GM21367 (cell line): Measurements from ENCODE around the gene GUCD1.

Source experiments
- ATAC-seq: cut with Tn5 transposase; IDR thresholded peaks from one replicate; pipeline ENCODE4 v1.9.1; 2021; ENCODE audit not compliant: unreplicated experiment

Gene GUCD1

GRCh38 chr22:24504956-24505736, 49.8 kb downstream of the GUCD1 start:
- ATAC-seq: no peak

GRCh38 chr22:24504540-24504939, 50.4 kb downstream of the GUCD1 start:
- no peak for ATAC-seq

DNA sequence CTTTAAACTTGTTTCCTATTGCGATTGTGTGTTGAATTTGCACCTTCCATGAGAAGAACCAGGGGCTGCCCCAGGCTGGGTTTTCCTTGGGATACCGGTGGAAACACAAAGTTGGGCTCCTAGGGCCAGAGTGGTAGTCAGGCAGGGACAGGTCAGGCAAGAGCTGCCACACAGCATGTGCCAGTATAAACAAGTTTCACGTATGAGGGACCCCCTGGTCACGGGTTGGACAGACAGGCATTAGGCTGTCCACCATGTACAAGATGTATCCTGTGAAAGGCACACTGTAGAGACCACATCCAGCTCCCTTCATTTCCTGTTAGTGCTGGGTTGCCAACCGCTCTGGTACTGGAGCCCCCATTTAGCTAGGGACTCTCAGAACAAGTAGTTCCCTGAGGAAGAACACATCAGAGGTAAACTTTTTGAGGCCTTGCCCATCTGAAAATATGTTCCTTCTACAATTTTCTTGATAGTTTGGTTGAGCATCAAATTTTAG, 51.0 kb downstream of the GUCD1 start:
- ATAC-seq: no peak

GRCh38 chr22:24503137-24503842, 51.6 kb downstream of the GUCD1 start:
- no peak for ATAC-seq

- ATAC-seq: no peak
Observed at GRCh38 chr22:24502541-24502940, 52.4 kb downstream of the GUCD1 start.

DNA sequence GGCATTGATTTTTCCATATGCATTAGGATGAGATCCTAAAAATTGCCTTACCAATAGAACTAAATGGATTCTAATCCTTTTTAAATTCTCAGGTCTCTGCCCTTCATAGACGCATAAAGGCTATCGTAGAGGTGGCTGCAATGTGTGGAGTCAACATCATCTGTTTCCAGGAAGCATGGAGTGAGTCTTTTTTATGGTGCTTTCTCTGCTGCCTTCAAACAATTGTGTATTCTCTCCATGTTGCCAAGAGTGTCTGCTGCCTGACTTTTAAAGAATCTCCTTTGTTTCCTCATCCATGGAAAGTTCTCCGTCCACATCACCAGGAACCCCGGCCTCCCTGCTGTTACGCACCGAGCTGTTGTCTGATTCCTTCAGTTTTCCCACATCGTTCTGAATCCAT, 52.9 kb downstream of the GUCD1 start:
- ATAC-seq: no peak

GRCh38 chr22:24501301-24502005, 53.5 kb downstream of the GUCD1 start:
- no peak for ATAC-seq

GRCh38 chr22:24500277-24500820, 54.6 kb downstream of the GUCD1 start:
- no peak for ATAC-seq

DNA sequence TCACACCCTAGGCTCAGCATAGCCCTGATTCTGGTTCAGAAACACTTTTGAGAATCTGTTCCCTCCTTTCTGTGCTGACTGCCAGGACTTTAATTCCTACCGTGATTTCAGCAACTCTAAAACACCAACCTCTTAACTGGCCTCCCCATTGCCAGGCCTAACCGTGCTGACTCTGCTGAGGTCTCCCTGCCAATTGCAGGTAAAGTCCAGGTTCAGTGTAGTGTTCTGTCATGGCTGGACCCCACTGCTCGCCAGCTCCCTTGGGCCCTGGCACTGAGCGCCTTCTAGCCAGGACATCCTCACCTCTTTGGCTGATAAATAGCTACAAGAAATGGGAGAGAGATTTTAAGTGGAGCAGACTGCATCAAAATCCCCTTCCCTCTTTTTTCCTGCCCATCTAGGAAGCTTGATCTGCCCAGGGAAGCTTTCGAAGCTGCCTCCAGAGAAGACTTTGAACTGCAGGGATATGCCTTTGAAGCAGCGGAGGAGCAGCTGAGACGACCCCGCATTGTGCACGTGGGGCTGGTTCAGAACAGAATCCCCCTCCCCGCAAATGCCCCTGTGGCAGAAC, 55.1 kb downstream of the GUCD1 start:
- ATAC-seq: no peak

DNA sequence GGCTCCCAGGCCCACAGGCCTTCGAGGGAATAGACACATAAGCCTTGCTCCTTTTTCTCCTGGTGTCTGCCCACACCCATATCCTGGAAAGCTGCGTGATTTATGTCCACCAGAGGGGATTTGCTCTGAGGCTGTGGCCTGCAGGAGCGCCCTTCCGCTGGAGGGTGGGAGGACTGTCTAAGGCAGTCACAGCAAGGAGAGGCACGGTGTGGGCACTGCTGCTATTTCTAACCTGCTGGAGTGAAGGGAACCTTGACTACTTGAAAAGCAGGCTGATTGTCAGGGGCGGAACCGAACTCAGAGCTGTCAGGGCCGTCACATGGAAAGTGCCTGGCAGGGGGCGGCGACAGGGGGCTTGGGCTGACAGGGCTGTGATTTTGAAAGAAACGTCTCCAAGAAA, 56.1 kb downstream of the GUCD1 start:
- ATAC-seq: no peak

GRCh38 chr22:24497841-24498258, 57.1 kb downstream of the GUCD1 start:
- ATAC-seq: no peak

DNA sequence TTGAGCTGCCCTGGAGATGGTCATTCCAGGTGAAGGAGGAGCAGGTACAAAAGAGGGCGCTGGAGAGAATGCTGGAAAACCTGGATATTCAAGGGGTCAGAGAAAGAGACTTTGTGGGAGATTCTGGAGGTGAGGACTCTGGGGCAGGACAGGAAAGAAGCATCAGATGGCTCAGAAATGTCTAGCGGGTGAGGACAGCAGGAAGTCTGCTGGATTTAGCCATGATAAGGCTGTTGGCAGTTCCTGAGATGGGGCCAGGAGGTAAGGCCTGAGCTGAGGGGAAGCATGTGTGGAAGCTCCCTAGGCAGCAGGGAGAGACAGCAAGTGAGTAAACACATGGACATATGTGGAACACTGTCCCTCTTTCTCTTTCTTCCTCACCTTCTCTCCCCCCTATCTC, 58.3 kb downstream of the GUCD1 start:
- no peak for ATAC-seq

GRCh38 chr22:24496234-24496633, 58.7 kb downstream of the GUCD1 start:
- no peak for ATAC-seq

GRCh38 chr22:24495365-24495675, 59.6 kb downstream of the GUCD1 start:
- no peak for ATAC-seq

GRCh38 chr22:24494528-24495364, 60.2 kb downstream of the GUCD1 start, which contains the start of gene UPB1:
Gene UPB1, plus strand, starts transcription at chr22:24495332. Its CDS starts 72 bp downstream, at chr22:24495404.
- no peak for ATAC-seq

GRCh38 chr22:24494167-24494527, 60.8 kb downstream of the GUCD1 start:
- ATAC-seq: no peak

GRCh38 chr22:24492391-24492790, 62.5 kb downstream of the GUCD1 start:
- no peak for ATAC-seq
